Measurements from ENCODE around the gene BRD3OS.

The BRD3OS gene

DNA sequence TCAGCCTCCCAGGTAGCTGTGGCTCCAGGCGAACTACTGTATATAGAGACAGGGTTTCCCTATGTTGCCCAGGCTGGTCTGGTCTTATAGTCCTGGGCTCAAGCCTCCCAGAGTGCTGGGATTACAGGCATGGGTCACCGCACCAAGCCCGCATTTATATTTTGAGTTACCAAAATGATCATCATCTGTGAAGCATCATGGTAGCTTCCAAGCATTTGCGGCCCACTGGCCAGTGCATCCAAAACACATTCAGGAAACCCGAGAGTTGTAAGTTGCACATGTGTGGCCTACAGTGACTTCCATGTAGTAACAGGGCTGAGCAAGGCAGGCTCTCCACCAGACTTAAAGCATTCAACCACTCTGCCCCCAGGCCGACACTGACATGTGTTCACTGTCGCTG, 2.3 kb downstream of the BRD3OS start:
- ChIA-PET POLR2A (no interaction called here), CTCF (interaction anchor here (1.0 to 1.3 kb wide), 2 partner anchors 9 to 285 kb away, joined by 3 read pairs; no protein-coding TSS in a partner anchor)
- TF ChIP-seq, protein P1, sequence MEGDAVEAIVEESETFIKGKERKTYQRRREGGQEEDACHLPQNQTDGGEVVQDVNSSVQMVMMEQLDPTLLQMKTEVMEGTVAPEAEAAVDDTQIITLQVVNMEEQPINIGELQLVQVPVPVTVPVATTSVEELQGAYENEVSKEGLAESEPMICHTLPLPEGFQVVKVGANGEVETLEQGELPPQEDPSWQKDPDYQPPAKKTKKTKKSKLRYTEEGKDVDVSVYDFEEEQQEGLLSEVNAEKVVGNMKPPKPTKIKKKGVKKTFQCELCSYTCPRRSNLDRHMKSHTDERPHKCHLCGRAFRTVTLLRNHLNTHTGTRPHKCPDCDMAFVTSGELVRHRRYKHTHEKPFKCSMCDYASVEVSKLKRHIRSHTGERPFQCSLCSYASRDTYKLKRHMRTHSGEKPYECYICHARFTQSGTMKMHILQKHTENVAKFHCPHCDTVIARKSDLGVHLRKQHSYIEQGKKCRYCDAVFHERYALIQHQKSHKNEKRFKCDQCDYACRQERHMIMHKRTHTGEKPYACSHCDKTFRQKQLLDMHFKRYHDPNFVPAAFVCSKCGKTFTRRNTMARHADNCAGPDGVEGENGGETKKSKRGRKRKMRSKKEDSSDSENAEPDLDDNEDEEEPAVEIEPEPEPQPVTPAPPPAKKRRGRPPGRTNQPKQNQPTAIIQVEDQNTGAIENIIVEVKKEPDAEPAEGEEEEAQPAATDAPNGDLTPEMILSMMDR (IDR thresholded peaks at IDR 0.05; ENCODE audit: control extremely low read depth, extremely low read depth, low read depth, missing control alignments), result no peak
- no peak for DNase-seq (ENCODE audit: extremely low spot score)

DNA sequence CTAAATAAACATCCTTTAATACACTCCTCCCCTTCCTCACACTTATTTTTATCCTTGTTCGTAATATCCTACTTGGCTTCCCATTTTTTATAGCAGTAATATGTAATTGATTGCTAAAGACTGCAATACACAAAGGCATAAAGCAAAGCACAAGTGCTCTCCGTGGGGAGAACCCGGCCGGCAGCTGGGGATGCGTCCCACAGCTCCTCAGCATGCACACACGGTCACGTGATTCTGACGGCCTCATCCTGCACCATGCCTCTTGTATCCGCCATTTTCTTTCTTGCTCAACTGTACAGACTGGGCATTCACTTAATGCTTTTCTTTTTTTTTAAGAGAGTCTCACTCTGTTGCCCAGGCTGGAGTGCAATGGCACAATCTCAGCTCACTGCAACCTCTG, 2.8 kb downstream of the BRD3OS start:
- no peak for DNase-seq (ENCODE audit: extremely low spot score)
- TF ChIP-seq, protein P1 (IDR thresholded peaks at IDR 0.05; ENCODE audit: control extremely low read depth, extremely low read depth, low read depth, missing control alignments), result no peak
- ChIA-PET POLR2A (no interaction called here), CTCF (interaction anchor here (1.0 to 1.3 kb wide), 2 partner anchors 8 to 285 kb away, joined by 3 read pairs; no protein-coding TSS in a partner anchor)

DNA sequence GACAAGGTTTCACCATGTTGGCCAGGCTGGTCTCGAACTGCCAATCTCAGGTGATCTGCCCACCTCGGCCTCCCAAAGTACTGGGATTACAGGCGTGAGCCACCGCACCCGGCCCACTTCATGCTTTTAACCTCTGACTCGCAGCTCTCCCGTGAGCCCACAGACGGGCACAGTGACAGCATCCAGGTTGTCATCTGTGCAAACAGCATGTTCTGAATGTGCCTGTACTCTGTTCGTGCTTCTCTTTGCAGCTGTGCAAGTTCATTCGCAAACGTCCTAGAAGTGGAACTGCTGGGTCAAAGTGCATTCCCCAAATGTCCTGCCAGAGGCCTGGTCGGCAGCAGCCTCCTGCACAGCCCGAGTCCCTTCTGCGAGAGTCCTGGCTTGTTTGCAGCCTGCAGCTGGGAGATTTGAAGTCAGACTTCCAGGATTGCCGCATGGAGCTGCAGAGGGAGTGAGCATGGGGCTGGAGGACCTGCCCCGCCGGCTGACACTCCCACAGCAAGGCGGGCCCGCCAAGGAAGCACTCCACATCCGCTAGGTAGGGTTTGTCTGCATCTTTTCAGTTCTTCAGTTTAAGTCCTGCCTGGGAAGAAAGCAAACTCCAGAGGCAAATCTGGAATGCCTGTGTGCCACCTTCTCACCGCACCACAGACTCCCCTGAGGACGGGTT, 3.4 kb downstream of the BRD3OS start:
- POLR2A ChIA-PET, result no interaction called here
- DNase-seq (ENCODE audit: extremely low spot score), result no peak
- TF ChIP-seq, protein P1 (IDR thresholded peaks at IDR 0.05; ENCODE audit: control extremely low read depth, extremely low read depth, low read depth, missing control alignments), result no peak
- CTCF ChIA-PET, result no interaction called here

DNA sequence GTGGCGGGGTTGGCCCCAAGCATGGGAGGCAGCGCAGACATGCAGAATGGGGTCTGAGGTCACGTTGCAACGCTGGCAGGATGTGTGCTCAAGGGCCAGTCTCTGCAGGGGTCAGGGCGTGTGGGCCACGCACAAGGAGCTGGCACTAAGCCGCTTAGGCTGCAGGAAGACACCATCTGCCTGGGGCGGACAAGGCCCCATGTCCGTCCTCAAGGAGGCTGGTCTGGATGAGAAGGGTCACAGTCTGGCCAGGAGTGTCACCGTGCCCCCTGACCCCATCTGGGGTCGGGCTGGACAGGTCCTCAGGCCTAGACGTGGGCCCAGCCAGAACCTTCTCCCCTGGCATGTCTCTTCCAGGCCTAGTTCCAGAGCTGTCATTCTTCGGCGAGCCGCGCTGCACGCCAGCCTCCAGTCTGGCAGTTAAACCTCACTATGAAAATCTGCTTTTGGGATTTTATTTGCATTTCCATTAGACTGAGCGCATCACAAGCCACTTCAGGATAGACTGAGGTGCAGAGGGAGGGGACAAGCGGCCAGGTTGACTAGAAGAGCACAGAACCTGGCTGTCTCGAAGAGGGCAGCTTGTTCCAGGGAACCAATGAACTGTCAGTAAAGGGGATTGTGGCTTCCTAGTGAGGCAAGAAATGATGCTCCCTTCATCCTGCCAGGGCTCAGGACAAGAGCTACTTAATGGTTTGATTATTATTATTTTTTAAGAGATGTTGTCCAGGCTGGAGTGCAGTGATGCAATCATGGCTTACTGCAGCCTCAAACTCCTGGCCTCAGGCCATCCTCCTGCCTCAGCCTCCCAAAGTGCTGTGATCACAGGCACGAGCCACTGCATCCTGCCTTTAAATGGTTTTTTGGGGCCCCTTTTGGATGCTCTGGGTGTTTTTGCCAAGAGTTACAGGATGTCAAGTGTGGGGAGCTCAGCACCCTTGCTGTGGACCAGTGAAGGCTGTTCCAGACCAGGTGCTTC, 4.3 kb downstream of the BRD3OS start:
- POLR2A ChIA-PET, result interaction anchor here (0.6 kb wide), 1 partner anchor 160 kb away, joined by 3 read pairs; no protein-coding TSS in a partner anchor
- TF ChIP-seq, protein P1 (IDR thresholded peaks at IDR 0.05; ENCODE audit: control extremely low read depth, extremely low read depth, low read depth, missing control alignments), result no peak
- CTCF ChIA-PET, result no interaction called here
- DNase-seq (ENCODE audit: extremely low spot score), result no peak

DNA sequence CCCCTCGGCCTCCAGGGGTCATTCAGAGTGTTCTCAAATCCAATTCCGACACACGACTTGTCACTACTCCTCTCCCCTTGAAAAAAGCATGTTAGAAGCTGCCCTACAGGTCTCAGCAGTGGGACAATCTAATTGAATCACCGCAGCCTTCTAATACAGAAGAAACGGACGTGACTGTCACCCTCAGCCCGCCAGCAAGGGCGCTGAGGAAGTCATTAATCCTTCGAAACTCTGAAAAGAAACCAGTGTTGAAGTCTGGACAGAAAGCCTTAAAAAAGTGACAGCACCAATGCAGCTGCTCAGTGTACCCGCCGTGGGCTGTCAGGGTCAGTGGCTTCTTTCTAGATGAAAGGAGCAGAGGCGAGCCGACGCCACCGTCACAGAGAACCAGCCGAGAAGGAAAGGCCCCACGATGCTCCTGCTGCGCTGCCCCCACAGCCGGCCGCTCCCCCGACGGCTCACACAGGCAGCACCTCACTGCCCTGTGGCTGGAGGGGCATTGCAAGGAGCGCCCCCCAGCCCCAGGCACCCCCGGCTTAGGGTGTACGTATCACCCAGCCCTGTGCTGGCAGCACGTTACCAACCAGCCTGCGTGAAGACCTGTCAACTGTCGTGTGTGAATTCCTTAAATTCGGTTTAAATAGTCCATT, 5.7 kb downstream of the BRD3OS start:
- CTCF ChIA-PET, result no interaction called here
- TF ChIP-seq, protein P1 (IDR thresholded peaks at IDR 0.05; ENCODE audit: control extremely low read depth, extremely low read depth, low read depth, missing control alignments), result no peak
- POLR2A ChIA-PET, result no interaction called here
- no peak for DNase-seq (ENCODE audit: extremely low spot score)

DNA sequence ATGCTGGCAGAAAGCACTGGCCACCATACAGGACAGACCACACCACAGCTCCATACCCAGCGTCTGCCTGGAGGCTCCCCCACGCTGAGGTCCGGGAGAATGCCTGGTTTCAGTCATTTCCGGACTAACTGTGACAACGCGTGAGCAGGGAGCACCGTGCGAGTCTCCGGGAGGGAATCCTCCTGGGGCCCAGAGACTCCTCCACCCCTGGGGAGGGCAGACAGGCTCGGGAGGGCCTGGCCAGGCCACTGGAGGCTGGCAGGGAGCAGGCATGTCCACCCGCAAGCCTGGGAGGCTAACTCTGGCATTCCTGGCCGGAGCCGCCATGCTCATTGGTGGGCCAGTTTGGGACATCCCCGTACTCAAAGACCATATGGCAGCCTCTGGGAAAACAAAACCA, 6.5 kb downstream of the BRD3OS start:
- no peak for DNase-seq (ENCODE audit: extremely low spot score)
- TF ChIP-seq, protein P1 (IDR thresholded peaks at IDR 0.05; ENCODE audit: control extremely low read depth, extremely low read depth, low read depth, missing control alignments), result no peak
- ChIA-PET CTCF (no interaction called here), POLR2A (no interaction called here)
